ENCODE data around the gene RCCD1.

DNA sequence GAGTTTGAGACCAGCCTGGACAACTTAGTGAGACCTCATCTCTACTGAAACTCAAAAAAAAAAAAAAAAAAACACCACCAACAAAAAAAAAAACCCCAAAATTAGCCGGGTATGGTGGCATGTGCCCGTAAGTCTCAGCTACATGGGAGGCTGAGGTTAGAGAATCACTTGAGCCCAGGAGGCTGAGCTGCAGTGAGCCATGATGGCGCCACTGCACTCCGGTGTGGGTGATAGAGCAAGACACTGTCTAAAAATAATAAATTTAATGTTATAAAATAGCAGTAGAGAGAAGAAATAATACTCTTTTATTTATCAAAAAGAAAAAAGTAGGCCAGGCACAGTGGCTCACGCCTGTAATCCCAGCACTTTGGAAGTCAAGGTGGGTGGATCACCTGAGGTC lies 17.4 kb downstream of the RCCD1 start:
- TF ChIP-seq CTCF (IDR thresholded peaks at IDR 0.05; ENCODE audit: control extremely low read depth in 1 of 3, insufficient read depth in 1 of 3, low read depth in 1 of 3, low read length in 3 of 3) (no peak), POLR2AphosphoS5 (IDR thresholded peaks at IDR 0.05; ENCODE audit: low read depth, low read length) (no peak), YY1 (IDR thresholded peaks at IDR 0.05; ENCODE audit: low read depth, low read length) (no peak), GTF2F1 (IDR thresholded peaks at IDR 0.05; ENCODE audit: borderline replicate concordance, low read depth, low read length) (no peak), FOSL1 (IDR thresholded peaks at IDR 0.05; ENCODE audit: insufficient read depth, low read depth, low read length) (no peak), USF2 (IDR thresholded peaks at IDR 0.05; ENCODE audit: low read length) (no peak), TAF1 (IDR thresholded peaks at IDR 0.05; ENCODE audit: low read depth, low read length) (no peak), CHD2 (IDR thresholded peaks at IDR 0.05; ENCODE audit: low read length) (no peak), SUZ12 (IDR thresholded peaks at IDR 0.05; ENCODE audit: low read length) (no peak), RAD21 (IDR thresholded peaks at IDR 0.05 in 1 of 2, conservative IDR thresholded peaks at IDR 0.05 in 1 of 2; ENCODE audit: low read depth in 2 of 2, low read length in 2 of 2) (no peak), POLR2A (IDR thresholded peaks at IDR 0.05; ENCODE audit: control extremely low read depth in 1 of 2, low read depth in 2 of 2, low read length in 2 of 2) (no peak), JUND (IDR thresholded peaks at IDR 0.05; ENCODE audit: low read length) (no peak), CHD7 (IDR thresholded peaks at IDR 0.05; ENCODE audit: insufficient replicate concordance, low read length) (no peak), EP300 (IDR thresholded peaks at IDR 0.05; ENCODE audit: borderline replicate concordance in 1 of 2, low read depth in 2 of 2, low read length in 2 of 2) (no peak)

All from H1 (cell line).